ENCODE results near the gene KRTAP16-1.

The KRTAP16-1 gene

DNA sequence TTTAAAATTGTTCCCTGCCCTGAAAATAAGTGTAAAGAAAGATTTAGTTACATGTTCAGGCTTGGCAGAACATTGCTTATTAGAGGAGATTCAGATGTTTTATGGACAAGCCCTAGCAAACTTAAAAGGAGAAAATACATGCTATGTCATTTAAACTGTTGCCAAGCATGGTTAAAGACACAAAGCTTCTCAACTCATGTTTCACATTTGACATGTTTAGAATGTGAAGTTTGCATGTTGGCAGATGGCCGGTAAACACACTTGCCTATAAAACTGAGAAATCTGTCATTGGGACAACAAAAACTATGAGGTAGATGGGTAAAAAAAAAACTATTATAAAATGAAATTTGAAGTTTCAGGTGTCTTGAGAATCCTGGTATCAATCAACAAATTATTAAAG, 12.3 kb downstream of the KRTAP16-1 start:
- no peak overlapping the region for H3K4me3 ChIP-seq (ENCODE audit: low read length)
- peaks cover 19% of the 10 kb centered on the region for H3K27me3 ChIP-seq (ENCODE audit: low read depth, low read length)
- no peaks in the 10 kb centered on the region for H3K4me1 ChIP-seq (ENCODE audit: low read length)
- no peaks in the 10 kb centered on the region for H3K36me3 ChIP-seq (replicated peaks; ENCODE audit: low read depth, low read length)
- no peaks in the 10 kb centered on the region for H3K79me2 ChIP-seq (ENCODE audit: low read length)
- no peak overlapping the region for H3K27ac ChIP-seq (ENCODE audit: low read length)
- no peaks in the 10 kb centered on the region for H3K9me3 ChIP-seq (ENCODE audit: insufficient read depth, low read length)
- no peaks in the 10 kb centered on the region for H4K20me1 ChIP-seq (ENCODE audit: insufficient read depth, low read length)
- TF ChIP-seq, protein P1, sequence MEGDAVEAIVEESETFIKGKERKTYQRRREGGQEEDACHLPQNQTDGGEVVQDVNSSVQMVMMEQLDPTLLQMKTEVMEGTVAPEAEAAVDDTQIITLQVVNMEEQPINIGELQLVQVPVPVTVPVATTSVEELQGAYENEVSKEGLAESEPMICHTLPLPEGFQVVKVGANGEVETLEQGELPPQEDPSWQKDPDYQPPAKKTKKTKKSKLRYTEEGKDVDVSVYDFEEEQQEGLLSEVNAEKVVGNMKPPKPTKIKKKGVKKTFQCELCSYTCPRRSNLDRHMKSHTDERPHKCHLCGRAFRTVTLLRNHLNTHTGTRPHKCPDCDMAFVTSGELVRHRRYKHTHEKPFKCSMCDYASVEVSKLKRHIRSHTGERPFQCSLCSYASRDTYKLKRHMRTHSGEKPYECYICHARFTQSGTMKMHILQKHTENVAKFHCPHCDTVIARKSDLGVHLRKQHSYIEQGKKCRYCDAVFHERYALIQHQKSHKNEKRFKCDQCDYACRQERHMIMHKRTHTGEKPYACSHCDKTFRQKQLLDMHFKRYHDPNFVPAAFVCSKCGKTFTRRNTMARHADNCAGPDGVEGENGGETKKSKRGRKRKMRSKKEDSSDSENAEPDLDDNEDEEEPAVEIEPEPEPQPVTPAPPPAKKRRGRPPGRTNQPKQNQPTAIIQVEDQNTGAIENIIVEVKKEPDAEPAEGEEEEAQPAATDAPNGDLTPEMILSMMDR (IDR thresholded peaks at IDR 0.05; ENCODE audit: low read depth, low read length), result no peak
- no peak for TF ChIP-seq EZH2phosphoT487 (IDR thresholded peaks at IDR 0.05; ENCODE audit: low read depth)
- no peak overlapping the region for H2AFZ ChIP-seq (ENCODE audit: low read depth, low read length)
- H3K9ac ChIP-seq (ENCODE audit: low read length), result no peak overlapping the region
- no peak overlapping the region for H3K4me2 ChIP-seq (ENCODE audit: low read length)

DNA sequence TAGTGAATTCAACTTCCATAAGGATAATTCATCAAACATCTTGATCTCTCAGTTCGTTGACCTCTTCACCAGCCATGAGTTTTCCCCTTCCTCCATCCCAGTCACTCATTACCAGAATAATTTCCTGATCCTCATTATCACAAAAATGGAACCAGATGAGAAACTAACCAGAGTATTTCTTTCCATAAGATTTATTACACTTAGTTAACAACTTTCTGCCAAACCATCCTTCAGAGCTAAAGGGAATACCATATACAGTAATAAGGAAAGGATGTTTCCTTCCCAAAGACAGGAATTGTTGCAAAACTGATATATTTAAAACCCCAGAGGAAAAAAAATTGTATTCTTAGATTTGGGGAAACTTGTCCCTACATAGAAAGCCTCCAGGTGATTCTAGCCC, 15.1 kb downstream of the KRTAP16-1 start:
- Histone ChIP-seq H3K79me2 (ENCODE audit: low read length) (no peaks in the 10 kb centered on the region), H3K4me1 (ENCODE audit: low read length) (no peaks in the 10 kb centered on the region), H3K36me3 (replicated peaks; ENCODE audit: low read depth, low read length) (no peaks in the 10 kb centered on the region), H3K4me2 (ENCODE audit: low read length) (no peak overlapping the region), H3K4me3 (ENCODE audit: low read length) (no peak overlapping the region), H3K9ac (ENCODE audit: low read length) (no peak overlapping the region), H3K27me3 (ENCODE audit: low read depth, low read length) (peaks cover 22% of the 10 kb centered on the region), H3K9me3 (ENCODE audit: insufficient read depth, low read length) (no peaks in the 10 kb centered on the region), H2AFZ (ENCODE audit: low read depth, low read length) (no peak overlapping the region), H3K27ac (ENCODE audit: low read length) (no peak overlapping the region), H4K20me1 (ENCODE audit: insufficient read depth, low read length) (no peaks in the 10 kb centered on the region)
- no peak for TF ChIP-seq EZH2phosphoT487 (IDR thresholded peaks at IDR 0.05; ENCODE audit: low read depth)
- TF ChIP-seq, protein P1 (IDR thresholded peaks at IDR 0.05; ENCODE audit: low read depth, low read length), result no peak

DNA sequence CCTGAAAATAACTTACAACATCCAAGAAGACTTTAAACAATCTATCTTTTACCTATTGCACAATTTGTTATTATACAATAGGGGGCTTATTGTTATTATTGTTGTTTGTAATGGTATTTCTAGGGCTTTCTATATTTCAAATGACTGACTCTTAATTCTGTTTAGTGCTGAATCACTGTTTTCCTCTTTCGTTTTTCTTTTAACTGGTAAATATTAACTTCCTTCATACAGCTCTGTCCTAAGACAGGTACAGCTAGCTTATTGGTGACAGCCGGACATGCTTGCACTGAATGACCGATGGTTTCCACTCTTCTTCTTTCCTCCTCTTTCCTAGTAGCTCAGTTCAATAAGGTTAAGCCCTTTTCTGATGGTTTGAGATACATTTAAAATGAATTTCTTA, 22.1 kb downstream of the KRTAP16-1 start:
- Histone ChIP-seq H3K27me3 (ENCODE audit: low read depth, low read length) (peaks cover 55% of the 10 kb centered on the region), H3K79me2 (ENCODE audit: low read length) (no peaks in the 10 kb centered on the region), H3K9ac (ENCODE audit: low read length) (no peak overlapping the region), H3K4me2 (ENCODE audit: low read length) (no peak overlapping the region), H2AFZ (ENCODE audit: low read depth, low read length) (no peak overlapping the region), H4K20me1 (ENCODE audit: insufficient read depth, low read length) (no peaks in the 10 kb centered on the region), H3K4me3 (ENCODE audit: low read length) (no peak overlapping the region), H3K27ac (ENCODE audit: low read length) (no peak overlapping the region), H3K36me3 (replicated peaks; ENCODE audit: low read depth, low read length) (no peaks in the 10 kb centered on the region), H3K4me1 (ENCODE audit: low read length) (no peaks in the 10 kb centered on the region), H3K9me3 (ENCODE audit: insufficient read depth, low read length) (no peaks in the 10 kb centered on the region)
- TF ChIP-seq, protein P1 (IDR thresholded peaks at IDR 0.05; ENCODE audit: low read depth, low read length), result no peak
- no peak for TF ChIP-seq EZH2phosphoT487 (IDR thresholded peaks at IDR 0.05; ENCODE audit: low read depth)

DNA sequence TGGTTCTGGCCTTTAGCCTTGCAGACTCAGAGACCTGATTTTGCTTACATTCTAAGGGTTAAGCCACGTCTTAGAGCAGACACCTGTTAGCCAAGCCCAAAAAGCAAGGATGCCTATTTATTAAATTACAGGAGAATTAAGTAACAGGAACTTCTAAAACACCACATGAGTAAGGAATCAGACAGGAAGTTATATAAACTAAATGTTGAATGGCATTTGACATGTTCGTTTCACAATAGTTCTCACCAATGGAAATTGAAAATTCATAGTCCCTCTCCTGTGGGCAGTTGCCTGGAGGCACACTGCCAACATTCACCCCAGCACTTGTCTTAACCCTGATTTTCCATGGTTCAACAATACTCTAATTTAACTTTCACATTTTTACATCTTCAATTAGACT, 24.6 kb downstream of the KRTAP16-1 start:
- no peaks in the 10 kb centered on the region for H3K79me2 ChIP-seq (ENCODE audit: low read length)
- H3K27ac ChIP-seq (ENCODE audit: low read length), result no peak overlapping the region
- no peaks in the 10 kb centered on the region for H3K4me1 ChIP-seq (ENCODE audit: low read length)
- no peak overlapping the region for H2AFZ ChIP-seq (ENCODE audit: low read depth, low read length)
- H4K20me1 ChIP-seq (ENCODE audit: insufficient read depth, low read length), result no peaks in the 10 kb centered on the region
- no peak overlapping the region for H3K4me2 ChIP-seq (ENCODE audit: low read length)
- no peak for TF ChIP-seq EZH2phosphoT487 (IDR thresholded peaks at IDR 0.05; ENCODE audit: low read depth)
- TF ChIP-seq, protein P1 (IDR thresholded peaks at IDR 0.05; ENCODE audit: low read depth, low read length), result no peak
- no peaks in the 10 kb centered on the region for H3K36me3 ChIP-seq (replicated peaks; ENCODE audit: low read depth, low read length)
- H3K27me3 ChIP-seq (ENCODE audit: low read depth, low read length), result peaks cover 45% of the 10 kb centered on the region
- H3K9me3 ChIP-seq (ENCODE audit: insufficient read depth, low read length), result no peaks in the 10 kb centered on the region
- no peak overlapping the region for H3K9ac ChIP-seq (ENCODE audit: low read length)
- no peak overlapping the region for H3K4me3 ChIP-seq (ENCODE audit: low read length)
